Measurements from ENCODE around the gene SLA2.

GRCh38 chr20:36686944-36687343 lies 40.9 kb upstream of the SLA2 start:
- TF ChIP-seq EZH2 (IDR thresholded peaks at IDR 0.05): no peak
- TF ChIP-seq POLR2AphosphoS5 (IDR thresholded peaks at IDR 0.05; ENCODE audit: borderline replicate concordance, low read depth, low read length): no peak
- TF ChIP-seq FOXP2 (optimal IDR thresholded peaks at IDR 0.05; ENCODE audit: control extremely low read depth, extremely low read length, insufficient read depth): no peak
